HG02623 (cell line): ENCODE measurements around the gene NOTUM.
"Not testable (repeated sequence)": the region's sequence is repeated elsewhere in the genome, so short reads cannot be mapped to it uniquely, and the experiment has no call there.

Experiments used
- ATAC-seq: cut with Tn5 transposase; IDR thresholded peaks from one replicate; pipeline ENCODE4 v1.9.1; 2021; ENCODE audit warnings: moderate library complexity; ENCODE audit not compliant: unreplicated experiment

The NOTUM gene

GRCh38 chr17:81996757-81997441, 35.9 kb upstream of the NOTUM start:
- ATAC-seq: no peak

- no peak for ATAC-seq
Observed at GRCh38 chr17:81996232-81996756, 35.3 kb upstream of the NOTUM start.

GRCh38 chr17:81995463-81996231, 34.7 kb upstream of the NOTUM start:
- ATAC-seq: no peak

GRCh38 chr17:81994593-81995462, 33.8 kb upstream of the NOTUM start:
- no peak for ATAC-seq

- no peak for ATAC-seq
Observed at GRCh38 chr17:81993729-81994592, 33.0 kb upstream of the NOTUM start.

- ATAC-seq: no peak
Observed at GRCh38 chr17:81992306-81993102, 31.5 kb upstream of the NOTUM start.

GRCh38 chr17:81991684-81992305, 30.8 kb upstream of the NOTUM start:
- no peak for ATAC-seq

GRCh38 chr17:81990836-81991683, 30.1 kb upstream of the NOTUM start:
- ATAC-seq: no peak

GRCh38 chr17:81987161-81987770, 26.3 kb upstream of the NOTUM start:
- ATAC-seq: no peak

- no peak for ATAC-seq
Observed at GRCh38 chr17:81986606-81987005, 25.6 kb upstream of the NOTUM start.

GRCh38 chr17:81984773-81985410, 23.9 kb upstream of the NOTUM start:
- no peak for ATAC-seq

GRCh38 chr17:81983639-81984373, 22.8 kb upstream of the NOTUM start:
- ATAC-seq: no peak

- no peak for ATAC-seq
Observed at GRCh38 chr17:81983011-81983638, 22.1 kb upstream of the NOTUM start.

- not testable (repeated sequence) for ATAC-seq
Observed at GRCh38 chr17:81981511-81981910, 20.5 kb upstream of the NOTUM start.

GRCh38 chr17:81980707-81981343, 19.8 kb upstream of the NOTUM start:
- no peak for ATAC-seq

GRCh38 chr17:81980122-81980521, 19.1 kb upstream of the NOTUM start:
- ATAC-seq: no peak
